OCI-LY7 (cell line): ENCODE measurements around the gene HS3ST3A1.

ENCODE experiments used
- CTCF ChIP-seq: fragments of 200-600 bp; sonication (generic); conservative IDR thresholded peaks from 2 replicates; pipeline ENCODE4 v1.5.1; 2014; ENCODE audit warnings: mild to moderate bottlenecking, antibody characterized with exemption, low read length, moderate library complexity, mixed read lengths
- EZH2phosphoT487 ChIP-seq: fragments of 200-600 bp; sonication (generic); IDR thresholded peaks from 2 replicates; pipeline ENCODE4 v1.6.1; 2018; ENCODE audit warnings: low read depth, borderline replicate concordance, mild to moderate bottlenecking, mixed run types, antibody characterized with exemption, low read length, moderate library complexity, mixed read lengths

GRCh38 chr17:13598353-13599167, 3.2 kb downstream of the HS3ST3A1 start:
- TF ChIP-seq CTCF (no peak), EZH2phosphoT487 (no peak)
